Mononuclear cell (primary cell): Measurements from ENCODE around the gene DEAF1. TPM values are rescaled to one million over a fixed set of nuclear protein-coding genes. Genes with fewer than 3 reads are reported as not detected.

Experiments used
- H3K27me3 ChIP-seq: 2 replicates; pipeline ENCODE4 v1.6.0; 2011; ENCODE audit warnings: low read length, control low read depth; ENCODE audit not compliant: insufficient read depth
- H3K4me1 ChIP-seq: 2 replicates; pipeline ENCODE4 v1.5.1; 2011; ENCODE audit warnings: mild to moderate bottlenecking, low read length, control low read depth; ENCODE audit not compliant: insufficient read depth
- H3K4me3 ChIP-seq: 2 replicates; pipeline ENCODE4 v1.5.1; 2011; ENCODE audit warnings: mild to moderate bottlenecking, low read length, moderate library complexity
- H3K9me3 ChIP-seq: 2 replicates; pipeline ENCODE4 v1.5.1; 2011; ENCODE audit warnings: low read depth, mild to moderate bottlenecking, control low read depth, low read length
- total RNA-seq: library from RNA; depleted of rRNA; stranded (reverse); fragments of >200 nt; gene quantifications from one replicate; pipeline ENCODE4 v1.2.3, GENCODE V29; 2012

DEAF1 gene
- total RNA-seq, 1 donor = 30.7 TPM

DNA sequence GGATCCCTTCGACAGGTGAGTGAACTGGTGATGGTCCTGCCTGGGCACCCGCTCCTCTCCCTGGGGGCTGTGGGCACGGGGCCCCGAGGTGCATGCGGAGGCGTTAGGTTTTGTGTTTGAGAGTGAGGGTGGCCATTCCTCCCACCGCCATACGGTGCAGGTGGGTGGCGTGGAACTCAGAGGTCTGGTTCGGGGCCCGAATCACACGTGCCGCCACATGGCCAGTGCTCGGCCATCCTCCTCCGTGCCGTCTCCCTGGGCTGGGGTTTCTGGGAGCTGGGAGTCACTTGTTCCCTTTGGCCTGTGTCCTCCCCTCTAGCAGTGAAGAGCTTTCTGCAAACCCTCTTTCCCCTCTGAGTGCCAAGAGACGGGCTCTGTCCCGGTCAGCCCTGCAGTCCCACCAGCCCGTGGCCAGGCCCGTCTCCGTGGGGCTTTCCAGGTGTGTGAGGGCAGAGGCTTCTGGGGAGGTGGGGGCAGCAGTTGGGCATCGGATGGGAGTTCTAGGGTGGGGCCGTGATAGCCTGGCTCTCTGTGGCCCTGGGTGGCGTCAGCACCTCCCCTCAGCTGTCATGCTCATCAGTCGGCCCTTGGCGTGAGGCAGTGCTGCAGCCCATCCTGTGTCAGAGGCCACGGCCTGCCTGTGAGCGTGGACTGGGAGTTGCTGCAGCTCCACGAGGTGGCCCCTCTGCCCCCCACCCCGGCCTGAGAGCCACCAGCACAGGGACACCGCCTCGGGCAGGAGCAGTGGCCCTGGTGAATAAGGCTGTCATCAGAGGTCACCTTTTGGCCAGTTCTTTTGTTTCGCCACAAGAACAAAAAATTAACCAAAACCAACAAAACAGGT is 89.5 kb downstream of the DEAF1 start:
- no peak overlapping the region for H3K4me3 ChIP-seq
- H3K4me1 ChIP-seq = no peaks in the 10 kb centered on the region
- no peaks in the 10 kb centered on the region for H3K27me3 ChIP-seq
- H3K9me3 ChIP-seq = no peaks in the 10 kb centered on the region

GRCh38 chr11:603154-603553 is 91.9 kb downstream of the DEAF1 start:
- no peaks in the 10 kb centered on the region for H3K4me1 ChIP-seq
- H3K4me3 ChIP-seq = no peak overlapping the region
- no peaks in the 10 kb centered on the region for H3K27me3 ChIP-seq
- H3K9me3 ChIP-seq = no peaks in the 10 kb centered on the region

DNA sequence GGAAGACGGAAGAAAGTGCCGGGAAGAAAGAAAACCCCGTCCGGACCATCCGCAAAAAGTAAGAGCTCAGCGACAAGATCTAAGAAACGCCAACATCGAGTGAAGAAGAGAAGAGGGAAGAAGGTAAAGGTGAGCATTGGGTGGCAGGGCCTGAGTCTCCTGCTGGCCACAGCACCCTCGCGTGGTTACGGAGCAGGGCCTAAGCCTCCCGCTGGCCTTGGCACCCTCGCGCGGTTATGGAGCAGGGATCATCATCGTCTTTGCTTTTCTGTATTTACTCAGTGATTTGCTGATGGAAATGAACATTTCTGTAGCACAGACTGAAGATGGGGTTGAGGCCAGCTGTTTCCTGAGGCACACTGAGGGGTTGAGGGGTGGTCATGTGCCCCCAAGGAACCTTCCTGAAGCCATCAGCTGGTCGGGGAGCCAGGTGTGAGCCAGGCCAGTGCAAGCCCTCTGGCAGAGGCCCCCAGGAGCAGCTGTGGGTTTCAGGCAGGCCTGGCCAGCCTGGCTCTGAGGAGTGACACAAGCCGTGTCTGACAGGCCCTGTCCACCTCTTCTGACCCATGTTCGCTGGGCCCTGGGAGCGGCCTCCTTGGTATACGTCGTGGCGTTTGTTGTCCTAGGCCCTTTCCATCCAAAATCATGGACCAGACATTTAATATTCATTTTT is 93.3 kb downstream of the DEAF1 start:
- Histone ChIP-seq H3K4me1 (no peaks in the 10 kb centered on the region), H3K9me3 (no peaks in the 10 kb centered on the region), H3K27me3 (no peaks in the 10 kb centered on the region), H3K4me3 (no peak overlapping the region)

GRCh38 chr11:598005-598680 is 96.9 kb downstream of the DEAF1 start:
- no peaks in the 10 kb centered on the region for H3K27me3 ChIP-seq
- H3K4me3 ChIP-seq = no peak overlapping the region
- no peaks in the 10 kb centered on the region for H3K9me3 ChIP-seq
- no peaks in the 10 kb centered on the region for H3K4me1 ChIP-seq

- H3K9me3 ChIP-seq = no peaks in the 10 kb centered on the region
- no peaks in the 10 kb centered on the region for H3K27me3 ChIP-seq
- no peaks in the 10 kb centered on the region for H3K4me1 ChIP-seq
- H3K4me3 ChIP-seq = no peak overlapping the region
These were observed 97.8 kb downstream of the DEAF1 start for GRCh38 chr11:597166-597725.

DNA sequence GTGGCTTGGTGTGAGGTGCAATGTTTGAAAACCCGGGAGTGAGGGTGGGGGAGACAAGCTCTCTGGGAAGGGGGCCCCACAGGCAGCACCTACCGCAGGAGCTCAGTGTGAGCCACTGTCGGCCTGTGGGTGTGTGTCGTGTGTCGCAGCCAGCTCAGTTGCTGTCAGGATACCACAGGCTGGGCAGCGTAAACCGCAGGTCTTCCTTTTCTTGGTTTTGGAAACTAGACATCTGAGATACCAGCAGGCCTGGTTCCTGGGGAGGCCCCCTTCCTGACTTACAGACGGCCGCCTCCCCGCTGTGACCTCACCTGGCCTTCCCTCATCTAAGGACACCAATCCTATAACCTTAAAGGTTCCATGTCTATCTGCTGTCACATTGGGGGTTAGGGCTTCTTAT is 98.6 kb downstream of the DEAF1 start:
- Histone ChIP-seq H3K27me3 (no peaks in the 10 kb centered on the region), H3K4me1 (no peaks in the 10 kb centered on the region), H3K9me3 (no peaks in the 10 kb centered on the region), H3K4me3 (no peak overlapping the region)

DNA sequence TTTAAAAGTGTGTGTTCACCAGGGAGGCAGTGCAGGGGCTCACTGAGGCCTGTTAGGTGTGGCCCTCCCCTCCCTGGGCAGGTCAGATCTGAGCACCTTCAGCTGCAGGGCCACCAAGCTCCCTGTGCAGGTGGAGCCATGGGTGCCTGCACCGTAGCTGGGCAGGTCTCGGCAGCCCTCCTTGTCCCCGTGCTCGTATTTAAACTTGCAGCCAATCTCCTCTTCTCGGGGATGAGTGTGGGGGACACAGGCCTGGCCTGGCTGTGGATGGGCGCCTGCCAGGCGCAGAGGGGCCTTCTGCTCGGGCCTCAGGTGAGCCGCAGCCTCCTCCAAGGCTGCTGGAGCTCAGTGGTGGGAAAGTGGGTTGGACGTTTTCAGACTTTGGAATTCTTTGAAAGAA is 99.6 kb downstream of the DEAF1 start:
- H3K4me3 ChIP-seq = no peak overlapping the region
- H3K9me3 ChIP-seq = no peaks in the 10 kb centered on the region
- H3K4me1 ChIP-seq = no peaks in the 10 kb centered on the region
- H3K27me3 ChIP-seq = no peaks in the 10 kb centered on the region

Other genes with a start within 250 kb of the DEAF1 start
- gene PTDSS2, start 244.9 kb downstream of the DEAF1 start, total RNA-seq = 8.8 TPM
- 92.2 TPM for gene RNH1, start 188.0 kb downstream of the DEAF1 start, total RNA-seq
- 7.1 TPM for gene HRAS, start 159.6 kb downstream of the DEAF1 start, total RNA-seq
- 0.94 TPM for gene LRRC56, start 157.7 kb downstream of the DEAF1 start, total RNA-seq
- gene LMNTD2, start 134.5 kb downstream of the DEAF1 start, total RNA-seq = 2.1 TPM
- 16.6 TPM for gene RASSF7, start 134.3 kb downstream of the DEAF1 start, total RNA-seq
- 25.1 TPM for gene PHRF1, start 118.8 kb downstream of the DEAF1 start, total RNA-seq
- gene IRF7, start 79.3 kb downstream of the DEAF1 start, total RNA-seq = 50.9 TPM
- gene CDHR5, start 70.3 kb downstream of the DEAF1 start, total RNA-seq = 0.10 TPM
- gene SCT, start 68.0 kb downstream of the DEAF1 start, total RNA-seq = not detected
- 0.10 TPM for gene DRD4, start 58.0 kb downstream of the DEAF1 start, total RNA-seq
- gene TMEM80, start 594 bp upstream of the DEAF1 start, total RNA-seq = 8.3 TPM
- gene EPS8L2, start 11.0 kb upstream of the DEAF1 start, total RNA-seq = 2.1 TPM
- 141 TPM for gene TALDO1, start 52.2 kb upstream of the DEAF1 start, total RNA-seq
- gene GATD1, start 82.3 kb upstream of the DEAF1 start, total RNA-seq = 7.2 TPM
- not detected for gene CEND1, start 94.9 kb upstream of the DEAF1 start, total RNA-seq
- 3.5 TPM for gene SLC25A22, start 103.1 kb upstream of the DEAF1 start, total RNA-seq
- gene PIDD1, start 110.0 kb upstream of the DEAF1 start, total RNA-seq = 6.2 TPM
- gene RPLP2, start 114.7 kb upstream of the DEAF1 start, total RNA-seq = 653 TPM
- 81.0 TPM for gene PNPLA2, start 123.7 kb upstream of the DEAF1 start, total RNA-seq
- gene CRACR2B, start 132.7 kb upstream of the DEAF1 start, total RNA-seq = 0.84 TPM
- gene CD151, start 137.7 kb upstream of the DEAF1 start, total RNA-seq = 28.5 TPM
- gene POLR2L, start 147.3 kb upstream of the DEAF1 start, total RNA-seq = 11.2 TPM
- 15.5 TPM for gene TSPAN4, start 147.6 kb upstream of the DEAF1 start, total RNA-seq
- 8.2 TPM for gene CHID1, start 215.6 kb upstream of the DEAF1 start, total RNA-seq
- gene AP2A2, start 230.6 kb upstream of the DEAF1 start, total RNA-seq = 40.0 TPM